ENCODE data around the gene COPA.

The COPA gene

GRCh38 chr1:160374306-160375110 is 31.5 kb upstream of the COPA start:
- Histone ChIP-seq H3K27me3 (ENCODE audit: insufficient read depth, insufficient read length) (no peaks in the 10 kb centered on the region), H3K4me3 (ENCODE audit: insufficient read length, low read depth) (peak overlapping the region; percentile 16), H3K9me3 (ENCODE audit: insufficient read depth, low read length) (no peaks in the 10 kb centered on the region), H3K4me1 (ENCODE audit: insufficient read depth, insufficient read length) (peaks cover 35% of the 10 kb centered on the region), H3K36me3 (ENCODE audit: insufficient read depth, insufficient read length, low read length) (no peaks in the 10 kb centered on the region), H3K9ac (ENCODE audit: insufficient read length, low read depth) (peak overlapping the region; percentile 57)
- TF ChIP-seq SUZ12 (IDR thresholded peaks at IDR 0.05; ENCODE audit: extremely low read depth, insufficient read depth, insufficient read length): no peak
- no peak for TF ChIP-seq YY1 (IDR thresholded peaks at IDR 0.05; ENCODE audit: insufficient read depth, insufficient read length)
- TF ChIP-seq ZNF274 (IDR thresholded peaks at IDR 0.05; ENCODE audit: low read depth, low read length): no peak
- peak; percentile 68 for DNase-seq (ENCODE audit: low read depth, low spot score)

GRCh38 chr1:160373696-160374095 is 30.6 kb upstream of the COPA start:
- Histone ChIP-seq H3K9me3 (ENCODE audit: insufficient read depth, low read length) (no peaks in the 10 kb centered on the region), H3K36me3 (ENCODE audit: insufficient read depth, insufficient read length, low read length) (no peaks in the 10 kb centered on the region), H3K9ac (ENCODE audit: insufficient read length, low read depth) (no peak overlapping the region), H3K4me1 (ENCODE audit: insufficient read depth, insufficient read length) (peaks cover 35% of the 10 kb centered on the region), H3K27me3 (ENCODE audit: insufficient read depth, insufficient read length) (no peaks in the 10 kb centered on the region), H3K4me3 (ENCODE audit: insufficient read length, low read depth) (no peak overlapping the region)
- no peak for DNase-seq (ENCODE audit: low read depth, low spot score)
- TF ChIP-seq ZNF274 (IDR thresholded peaks at IDR 0.05; ENCODE audit: low read depth, low read length): no peak
- no peak for TF ChIP-seq SUZ12 (IDR thresholded peaks at IDR 0.05; ENCODE audit: extremely low read depth, insufficient read depth, insufficient read length)
- no peak for TF ChIP-seq YY1 (IDR thresholded peaks at IDR 0.05; ENCODE audit: insufficient read depth, insufficient read length)

- no peak for DNase-seq (ENCODE audit: low read depth, low spot score)
- Histone ChIP-seq H3K27me3 (ENCODE audit: insufficient read depth, insufficient read length) (no peaks in the 10 kb centered on the region), H3K36me3 (ENCODE audit: insufficient read depth, insufficient read length, low read length) (no peaks in the 10 kb centered on the region), H3K4me3 (ENCODE audit: insufficient read length, low read depth) (no peak overlapping the region), H3K9ac (ENCODE audit: insufficient read length, low read depth) (no peak overlapping the region), H3K4me1 (ENCODE audit: insufficient read depth, insufficient read length) (peaks cover 22% of the 10 kb centered on the region), H3K9me3 (ENCODE audit: insufficient read depth, low read length) (no peaks in the 10 kb centered on the region)
- TF ChIP-seq SUZ12 (IDR thresholded peaks at IDR 0.05; ENCODE audit: extremely low read depth, insufficient read depth, insufficient read length) (no peak), YY1 (IDR thresholded peaks at IDR 0.05; ENCODE audit: insufficient read depth, insufficient read length) (no peak), ZNF274 (IDR thresholded peaks at IDR 0.05; ENCODE audit: low read depth, low read length) (no peak)
These were observed 28.7 kb upstream of the COPA start for GRCh38 chr1:160371756-160372155.

GRCh38 chr1:160371346-160371631 is 28.2 kb upstream of the COPA start:
- peaks cover 22% of the 10 kb centered on the region for H3K4me1 ChIP-seq (ENCODE audit: insufficient read depth, insufficient read length)
- no peak for TF ChIP-seq SUZ12 (IDR thresholded peaks at IDR 0.05; ENCODE audit: extremely low read depth, insufficient read depth, insufficient read length)
- no peak for TF ChIP-seq ZNF274 (IDR thresholded peaks at IDR 0.05; ENCODE audit: low read depth, low read length)
- no peak for TF ChIP-seq YY1 (IDR thresholded peaks at IDR 0.05; ENCODE audit: insufficient read depth, insufficient read length)

GRCh38 chr1:160370561-160371345 is 27.7 kb upstream of the COPA start:
- no peak overlapping the region for H3K4me3 ChIP-seq (ENCODE audit: insufficient read length, low read depth)
- H3K36me3 ChIP-seq (ENCODE audit: insufficient read depth, insufficient read length, low read length): no peaks in the 10 kb centered on the region
- peaks cover 22% of the 10 kb centered on the region for H3K4me1 ChIP-seq (ENCODE audit: insufficient read depth, insufficient read length)
- no peaks in the 10 kb centered on the region for H3K9me3 ChIP-seq (ENCODE audit: insufficient read depth, low read length)
- TF ChIP-seq YY1 (IDR thresholded peaks at IDR 0.05; ENCODE audit: insufficient read depth, insufficient read length) (no peak), ZNF274 (IDR thresholded peaks at IDR 0.05; ENCODE audit: low read depth, low read length) (no peak), SUZ12 (IDR thresholded peaks at IDR 0.05; ENCODE audit: extremely low read depth, insufficient read depth, insufficient read length) (no peak)
- no peak overlapping the region for H3K9ac ChIP-seq (ENCODE audit: insufficient read length, low read depth)
- no peaks in the 10 kb centered on the region for H3K27me3 ChIP-seq (ENCODE audit: insufficient read depth, insufficient read length)
- DNase-seq (ENCODE audit: low read depth, low spot score): no peak

More at GRCh38 chr1:160371346-160371631, 28.2 kb upstream of the COPA start:
- no peak overlapping the region for H3K9ac ChIP-seq (ENCODE audit: insufficient read length, low read depth)
- no peak overlapping the region for H3K4me3 ChIP-seq (ENCODE audit: insufficient read length, low read depth)
- H3K27me3 ChIP-seq (ENCODE audit: insufficient read depth, insufficient read length): no peaks in the 10 kb centered on the region
- no peaks in the 10 kb centered on the region for H3K9me3 ChIP-seq (ENCODE audit: insufficient read depth, low read length)
- no peak for DNase-seq (ENCODE audit: low read depth, low spot score)
- no peaks in the 10 kb centered on the region for H3K36me3 ChIP-seq (ENCODE audit: insufficient read depth, insufficient read length, low read length)

GRCh38 chr1:160369087-160369486 is 26.0 kb upstream of the COPA start:
- no peak for DNase-seq (ENCODE audit: low read depth, low spot score)
- Histone ChIP-seq H3K4me1 (ENCODE audit: insufficient read depth, insufficient read length) (peaks cover 10% of the 10 kb centered on the region), H3K36me3 (ENCODE audit: insufficient read depth, insufficient read length, low read length) (no peaks in the 10 kb centered on the region), H3K9me3 (ENCODE audit: insufficient read depth, low read length) (no peaks in the 10 kb centered on the region), H3K9ac (ENCODE audit: insufficient read length, low read depth) (no peak overlapping the region), H3K4me3 (ENCODE audit: insufficient read length, low read depth) (no peak overlapping the region), H3K27me3 (ENCODE audit: insufficient read depth, insufficient read length) (no peaks in the 10 kb centered on the region)
- no peak for TF ChIP-seq YY1 (IDR thresholded peaks at IDR 0.05; ENCODE audit: insufficient read depth, insufficient read length)
- TF ChIP-seq SUZ12 (IDR thresholded peaks at IDR 0.05; ENCODE audit: extremely low read depth, insufficient read depth, insufficient read length): no peak
- no peak for TF ChIP-seq ZNF274 (IDR thresholded peaks at IDR 0.05; ENCODE audit: low read depth, low read length)
